Hepatocyte (in vitro differentiated cells): ENCODE results near the gene C12orf75. TPM values are rescaled to one million over a fixed set of nuclear protein-coding genes. Genes with fewer than 3 reads are reported as not detected.
"Not testable (repeated sequence)": the region's sequence is repeated elsewhere in the genome, so short reads cannot be mapped to it uniquely, and the experiment has no call there.

ENCODE experiments used
- DNase-seq: peaks from one replicate; pipeline ENCODE4 v3.0.0-alpha.2; 2016; ENCODE audit warnings: low spot score
- H2AFZ ChIP-seq: fragments of 200-600 bp; sonication (generic); 2 replicates; pipeline ENCODE4 v1.6.0; 2016; ENCODE audit warnings: antibody characterized with exemption, mild to moderate bottlenecking
- H3K27ac ChIP-seq: fragments of 200-600 bp; sonication (generic); 2 replicates; pipeline ENCODE4 v1.5.1; 2016; ENCODE audit warnings: mild to moderate bottlenecking
- H3K27me3 ChIP-seq: fragments of 200-600 bp; sonication (generic); 2 replicates; pipeline ENCODE4 v1.6.1; 2016
- H3K36me3 ChIP-seq: fragments of 200-600 bp; sonication (generic); replicated peaks from 2 replicates; pipeline ENCODE4 v1.5.1; 2016; ENCODE audit warnings: low read depth; ENCODE audit not compliant: insufficient read depth
- H3K4me1 ChIP-seq: fragments of 200-600 bp; sonication (generic); 2 replicates; pipeline ENCODE4 v1.5.1; 2016; ENCODE audit warnings: mild to moderate bottlenecking, moderate library complexity; ENCODE audit not compliant: insufficient read depth
- H3K4me2 ChIP-seq: fragments of 200-600 bp; sonication (generic); 2 replicates; pipeline ENCODE4 v1.6.0; 2016
- H3K4me3 ChIP-seq: fragments of 200-600 bp; sonication (generic); 2 replicates; pipeline ENCODE4 v1.5.1; 2016; ENCODE audit warnings: mild to moderate bottlenecking
- H3K79me2 ChIP-seq: fragments of 200-600 bp; sonication (generic); 2 replicates; pipeline ENCODE4 v1.6.0; 2017; ENCODE audit warnings: mild to moderate bottlenecking
- H3K9me2 ChIP-seq: fragments of 200-600 bp; sonication (generic); replicated peaks from 2 replicates; pipeline ENCODE4 v1.6.0; 2017; ENCODE audit warnings: mild to moderate bottlenecking; ENCODE audit not compliant: insufficient read depth
- H3K9me3 ChIP-seq: fragments of 200-600 bp; sonication (generic); 2 replicates; pipeline ENCODE4 v1.5.1; 2016; ENCODE audit warnings: low read depth, mild to moderate bottlenecking
- H4K20me1 ChIP-seq: fragments of 200-600 bp; sonication (generic); 2 replicates; pipeline ENCODE4 v1.6.0; 2016; ENCODE audit warnings: mild to moderate bottlenecking; ENCODE audit not compliant: insufficient read depth, poor library complexity, severe bottlenecking
- CTCF ChIP-seq: fragments of 200-600 bp; sonication (generic); IDR thresholded peaks from 2 replicates; pipeline ENCODE4 v1.5.1; 2016; ENCODE audit warnings: antibody characterized with exemption, mild to moderate bottlenecking; ENCODE audit not compliant: poor library complexity
- EZH2 ChIP-seq: fragments of 200-600 bp; sonication (generic); IDR thresholded peaks from 2 replicates; pipeline ENCODE4 v1.6.1; 2016; ENCODE audit warnings: antibody characterized with exemption, mild to moderate bottlenecking, borderline replicate concordance
- EZH2phosphoT487 ChIP-seq: fragments of 200-600 bp; sonication (generic); IDR thresholded peaks from one replicate; pipeline ENCODE4 v1.6.1; 2018; ENCODE audit warnings: antibody characterized with exemption, mild to moderate bottlenecking, low read depth, moderate library complexity; ENCODE audit not compliant: unreplicated experiment, severe bottlenecking
- WGBS: methylation state at CpG from one replicate; pipeline ENCODE4 v1.1.6; 2016; ENCODE audit warnings: low lambda C conversion rate; ENCODE audit errors: missing lambda C conversion rate; 5-methylcytosine and 5-hydroxymethylcytosine counted together
- polyA plus RNA-seq: library from polyadenylated mRNA; unstranded; fragments of >200 nt; fragmentation: Nextera tagmentation; extraction: Ambion mirVana; gene quantifications from 2 replicates; pipeline ENCODE4 v1.2.1, GENCODE V29; 2016
- total RNA-seq: library from RNA; depleted of rRNA; stranded (reverse); fragments of >200 nt; gene quantifications from 2 replicates; pipeline ENCODE4 v1.2.3, GENCODE V29; 2014

Gene C12orf75
- total and polyA plus RNA-seq, 2 experiments from 2014 or later: 80.9 to 103 TPM

GRCh38 chr12:105336411-105336810, 5.9 kb downstream of the C12orf75 start:
- Histone ChIP-seq H3K27ac (no peak overlapping the region), H3K9me2 (no peaks in the 10 kb centered on the region), H4K20me1 (no peaks in the 10 kb centered on the region), H3K4me3 (no peak overlapping the region), H3K4me1 (peaks cover 22% of the 10 kb centered on the region), H3K79me2 (peaks cover 91% of the 10 kb centered on the region), H3K27me3 (no peaks in the 10 kb centered on the region), H2AFZ (no peak overlapping the region), H3K36me3 (no peaks in the 10 kb centered on the region), H3K9me3 (no peaks in the 10 kb centered on the region), H3K4me2 (no peak overlapping the region)
- no peak for DNase-seq
- WGBS: 91% methylated on average over 7 of the region's 7 CpGs
- TF ChIP-seq EZH2 (no peak), CTCF (no peak), EZH2phosphoT487 (no peak)

GRCh38 chr12:105337391-105337790, 6.9 kb downstream of the C12orf75 start:
- DNase-seq: no peak

GRCh38 chr12:105338966-105339365, 8.5 kb downstream of the C12orf75 start:
- DNase-seq: no peak
- no peak overlapping the region for H3K4me2 ChIP-seq
- no peaks in the 10 kb centered on the region for H4K20me1 ChIP-seq
- H3K27ac ChIP-seq: no peak overlapping the region
- whole genome bisulfite sequencing: 92% methylated on average over 1 of the region's 1 CpG
- no peaks in the 10 kb centered on the region for H3K9me3 ChIP-seq
- H3K27me3 ChIP-seq: no peaks in the 10 kb centered on the region
- no peak overlapping the region for H2AFZ ChIP-seq
- no peaks in the 10 kb centered on the region for H3K36me3 ChIP-seq
- peaks cover 10% of the 10 kb centered on the region for H3K4me1 ChIP-seq
- TF ChIP-seq EZH2phosphoT487 (no peak), CTCF (no peak), EZH2 (no peak)
- H3K79me2 ChIP-seq: peaks cover 94% of the 10 kb centered on the region
- H3K9me2 ChIP-seq: no peaks in the 10 kb centered on the region
- H3K4me3 ChIP-seq: no peak overlapping the region

More at GRCh38 chr12:105337391-105337790, 6.9 kb downstream of the C12orf75 start:
- Histone ChIP-seq H2AFZ (no peak overlapping the region), H3K27me3 (no peaks in the 10 kb centered on the region), H3K4me2 (no peak overlapping the region), H3K4me3 (no peak overlapping the region), H3K27ac (no peak overlapping the region), H3K79me2 (peaks cover 96% of the 10 kb centered on the region), H3K9me3 (no peaks in the 10 kb centered on the region), H3K36me3 (no peaks in the 10 kb centered on the region), H3K4me1 (peaks cover 13% of the 10 kb centered on the region), H4K20me1 (no peaks in the 10 kb centered on the region), H3K9me2 (no peaks in the 10 kb centered on the region)
- no peak for TF ChIP-seq EZH2phosphoT487
- TF ChIP-seq EZH2: no peak
- TF ChIP-seq CTCF: no peak
- WGBS: 93% methylated on average over 3 of the region's 3 CpGs

- WGBS: 100% methylated on average over 2 of the region's 2 CpGs
- Histone ChIP-seq H3K9me3 (no peaks in the 10 kb centered on the region), H2AFZ (no peak overlapping the region), H3K4me3 (no peak overlapping the region), H3K4me2 (no peak overlapping the region), H4K20me1 (no peaks in the 10 kb centered on the region), H3K79me2 (peaks cover 88% of the 10 kb centered on the region), H3K27ac (no peak overlapping the region), H3K27me3 (no peaks in the 10 kb centered on the region), H3K4me1 (no peaks in the 10 kb centered on the region), H3K9me2 (no peaks in the 10 kb centered on the region), H3K36me3 (no peaks in the 10 kb centered on the region)
- TF ChIP-seq EZH2 (no peak), CTCF (no peak), EZH2phosphoT487 (no peak)
- DNase-seq: no peak
Observed at GRCh38 chr12:105341010-105341409, 10.5 kb downstream of the C12orf75 start.

GRCh38 chr12:105341620-105342019, 11.1 kb downstream of the C12orf75 start:
- not testable (repeated sequence) for H4K20me1 ChIP-seq, H2AFZ ChIP-seq, H3K9me3 ChIP-seq, H3K9me2 ChIP-seq, H3K4me1 ChIP-seq, H3K4me2 ChIP-seq, H3K27ac ChIP-seq, H3K4me3 ChIP-seq, DNase-seq, H3K27me3 ChIP-seq, H3K36me3 ChIP-seq
- 96% methylated on average over 1 of the region's 1 CpG for WGBS
- H3K79me2 ChIP-seq: peaks cover 88% of the 10 kb centered on the region
